H9 (cell line): ENCODE measurements around the gene KCTD6. TPM values are rescaled to one million over a fixed set of nuclear protein-coding genes. Genes with fewer than 3 reads are reported as not detected.

ENCODE experiments used
- DNase-seq: peaks from one replicate; pipeline ENCODE4 v3.0.0-alpha.2; 2017
- H2AFZ ChIP-seq: one replicate; pipeline ENCODE4 v1.6.1; 2013; ENCODE audit warnings: mild to moderate bottlenecking, low read length, control low read depth, moderate library complexity
- H2AK5ac ChIP-seq: 2 replicates; pipeline ENCODE4 v1.6.1; 2013; ENCODE audit warnings: low read length, control low read depth, mixed read lengths; ENCODE audit not compliant: insufficient read length
- H2BK120ac ChIP-seq: one replicate; pipeline ENCODE4 v1.6.1; 2013; ENCODE audit warnings: low read depth, mild to moderate bottlenecking, low read length, control low read depth, inconsistent platforms; ENCODE audit not compliant: poor library complexity, severe bottlenecking
- H2BK12ac ChIP-seq: 2 replicates; pipeline ENCODE4 v1.6.1; 2013; ENCODE audit warnings: low read length, control low read depth, mixed read lengths, low read depth; ENCODE audit not compliant: insufficient read length
- H2BK15ac ChIP-seq: 2 replicates; pipeline ENCODE4 v1.6.1; 2013; ENCODE audit warnings: low read depth, low read length, control low read depth
- H2BK20ac ChIP-seq: one replicate; pipeline ENCODE4 v1.6.1; 2013; ENCODE audit warnings: low read depth, mild to moderate bottlenecking, low read length, control low read depth, inconsistent platforms; ENCODE audit not compliant: poor library complexity, severe bottlenecking
- H2BK5ac ChIP-seq: 2 replicates; pipeline ENCODE4 v1.6.1; 2013; ENCODE audit warnings: low read length, control low read depth, mixed read lengths; ENCODE audit not compliant: insufficient read length
- H3K14ac ChIP-seq: 2 replicates; pipeline ENCODE4 v1.6.1; 2013; ENCODE audit warnings: low read length, control low read depth; ENCODE audit not compliant: insufficient read depth
- H3K18ac ChIP-seq: 2 replicates; pipeline ENCODE4 v1.6.1; 2013; ENCODE audit warnings: low read depth, mild to moderate bottlenecking, mixed read lengths, low read length, control low read depth; ENCODE audit not compliant: insufficient read length
- H3K23ac ChIP-seq: 2 replicates; pipeline ENCODE4 v1.6.1; 2013; ENCODE audit warnings: low read length, control low read depth, mixed read lengths, low read depth; ENCODE audit not compliant: insufficient read length
- H3K23me2 ChIP-seq: 2 replicates; pipeline ENCODE4 v1.6.1; 2013; ENCODE audit warnings: low read depth, mild to moderate bottlenecking, mixed read lengths, low read length, control low read depth; ENCODE audit not compliant: insufficient read length, poor library complexity, severe bottlenecking
- H3K27ac ChIP-seq: 2 replicates; pipeline ENCODE4 v1.5.1; 2013; ENCODE audit warnings: low read length, control low read depth, mixed read lengths, low read depth; ENCODE audit not compliant: insufficient read length
- H3K27me3 ChIP-seq: 2 replicates; pipeline ENCODE4 v1.6.1; 2013; ENCODE audit warnings: low read length, control low read depth, inconsistent platforms; ENCODE audit not compliant: insufficient read depth
- H3K4ac ChIP-seq: 2 replicates; pipeline ENCODE4 v1.6.1; 2013; ENCODE audit warnings: low read depth, mild to moderate bottlenecking, control low read depth, inconsistent platforms, low read length, moderate library complexity
- H3K4me1 ChIP-seq: 2 replicates; pipeline ENCODE4 v1.6.1; 2013; ENCODE audit warnings: low read length, control low read depth, inconsistent platforms; ENCODE audit not compliant: insufficient read depth
- H3K4me2 ChIP-seq: 2 replicates; pipeline ENCODE4 v1.6.1; 2013; ENCODE audit warnings: low read length, control low read depth, mixed read lengths; ENCODE audit not compliant: insufficient read length, insufficient read depth
- H3K56ac ChIP-seq: 2 replicates; pipeline ENCODE4 v1.6.1; 2013; ENCODE audit warnings: low read depth, mild to moderate bottlenecking, mixed read lengths, low read length, control low read depth; ENCODE audit not compliant: insufficient read length
- H3K79me1 ChIP-seq: 2 replicates; pipeline ENCODE4 v1.6.1; 2013; ENCODE audit warnings: low read depth, mild to moderate bottlenecking, moderate library complexity, low read length, control low read depth, inconsistent platforms; ENCODE audit not compliant: insufficient read depth, poor library complexity, severe bottlenecking
- H3K79me2 ChIP-seq: 2 replicates; pipeline ENCODE4 v1.6.1; 2013; ENCODE audit warnings: low read length, control low read depth, inconsistent platforms; ENCODE audit not compliant: insufficient read depth
- H3K9ac ChIP-seq: 2 replicates; pipeline ENCODE4 v1.6.1; 2013; ENCODE audit warnings: low read length, control low read depth, mixed read lengths; ENCODE audit not compliant: insufficient read length; ENCODE audit errors: extremely low read depth
- H3K9me3 ChIP-seq: one replicate; pipeline ENCODE4 v1.6.1; 2013; ENCODE audit warnings: low read depth, low read length, inconsistent platforms; ENCODE audit not compliant: control insufficient read depth
- H3T11ph ChIP-seq: one replicate; pipeline ENCODE4 v1.6.1; 2013; ENCODE audit warnings: mild to moderate bottlenecking, low read length, control low read depth, inconsistent platforms
- H4K20me1 ChIP-seq: one replicate; pipeline ENCODE4 v1.6.1; 2013; ENCODE audit not compliant: control insufficient read depth, insufficient read length, insufficient read depth
- H4K5ac ChIP-seq: 2 replicates; pipeline ENCODE4 v1.6.1; 2013; ENCODE audit warnings: low read depth, mild to moderate bottlenecking, mixed read lengths, low read length, control low read depth; ENCODE audit not compliant: insufficient read length
- H4K8ac ChIP-seq: replicated peaks from 2 replicates; pipeline ENCODE4 v1.6.1; 2013; ENCODE audit warnings: low read length, control low read depth, mixed read lengths, low read depth; ENCODE audit not compliant: insufficient read length
- H4K91ac ChIP-seq: 2 replicates; pipeline ENCODE4 v1.6.1; 2013; ENCODE audit warnings: low read depth, mild to moderate bottlenecking, moderate library complexity, mixed read lengths, low read length, control low read depth; ENCODE audit not compliant: insufficient read length
- H3K27ac Mint-ChIP-seq, 3 experiments: 2 replicates in 2 of 3; 3 replicates in 1 of 3; pipeline ENCODE4 v1.8.0; 2020 to 2021; ENCODE audit warnings: mixed read lengths in 3 of 3, mild to moderate bottlenecking in 1 of 3, moderate library complexity in 1 of 3
- H3K27me3 Mint-ChIP-seq: 2 replicates; pipeline ENCODE4 v1.8.0; 2021; ENCODE audit warnings: low read depth, mild to moderate bottlenecking, moderate library complexity, mixed read lengths
- H3K36me3 Mint-ChIP-seq, 3 experiments: 2 replicates in 2 of 3; 3 replicates in 1 of 3; pipeline ENCODE4 v1.8.0; 2020 to 2021; ENCODE audit warnings: low read depth in 3 of 3, mixed read lengths in 3 of 3; ENCODE audit not compliant: insufficient read depth in 1 of 3
- H3K4me1 Mint-ChIP-seq, 2 experiments: 2 replicates each; pipeline ENCODE4 v1.8.0; 2020; ENCODE audit warnings: mixed read lengths in 2 of 2
- H3K4me3 Mint-ChIP-seq, 2 experiments: 2 replicates in 1 of 2; 3 replicates in 1 of 2; pipeline ENCODE4 v1.8.0; 2020 to 2021; ENCODE audit warnings: mild to moderate bottlenecking in 2 of 2, mixed read lengths in 2 of 2, moderate library complexity in 1 of 2
- H3K9me3 Mint-ChIP-seq, 2 experiments: 2 replicates in 1 of 2; 3 replicates in 1 of 2; pipeline ENCODE4 v1.8.0; 2020; ENCODE audit warnings: mild to moderate bottlenecking in 2 of 2, mixed read lengths in 2 of 2, moderate library complexity in 1 of 2
- WGBS: extraction: QIAGEN DNeasy Blood & Tissue Kit; methylation state at CpG from one replicate; pipeline ENCODE4 v1.1.7; 2013; ENCODE audit warnings: missing lambda C conversion rate, low lambda C conversion rate, mixed read lengths; ENCODE audit not compliant: insufficient read length; ENCODE audit errors: extremely low coverage; 5-methylcytosine and 5-hydroxymethylcytosine counted together
- total RNA-seq: library from RNA; stranded (reverse); gene quantifications from 2 replicates; pipeline ENCODE4 v1.2.1, GENCODE V29; 2021
- TF ChIP-seq, protein P1 (sequence below): fragments of 200-600 bp; sonication (generic); conservative IDR thresholded peaks from 3 replicates; pipeline ENCODE4 v1.8.0; 2021; ENCODE audit warnings: antibody characterized with exemption, mild to moderate bottlenecking

KCTD6 gene
- total RNA-seq, 1 experiment from 2014 or later = 14.2 TPM

DNA sequence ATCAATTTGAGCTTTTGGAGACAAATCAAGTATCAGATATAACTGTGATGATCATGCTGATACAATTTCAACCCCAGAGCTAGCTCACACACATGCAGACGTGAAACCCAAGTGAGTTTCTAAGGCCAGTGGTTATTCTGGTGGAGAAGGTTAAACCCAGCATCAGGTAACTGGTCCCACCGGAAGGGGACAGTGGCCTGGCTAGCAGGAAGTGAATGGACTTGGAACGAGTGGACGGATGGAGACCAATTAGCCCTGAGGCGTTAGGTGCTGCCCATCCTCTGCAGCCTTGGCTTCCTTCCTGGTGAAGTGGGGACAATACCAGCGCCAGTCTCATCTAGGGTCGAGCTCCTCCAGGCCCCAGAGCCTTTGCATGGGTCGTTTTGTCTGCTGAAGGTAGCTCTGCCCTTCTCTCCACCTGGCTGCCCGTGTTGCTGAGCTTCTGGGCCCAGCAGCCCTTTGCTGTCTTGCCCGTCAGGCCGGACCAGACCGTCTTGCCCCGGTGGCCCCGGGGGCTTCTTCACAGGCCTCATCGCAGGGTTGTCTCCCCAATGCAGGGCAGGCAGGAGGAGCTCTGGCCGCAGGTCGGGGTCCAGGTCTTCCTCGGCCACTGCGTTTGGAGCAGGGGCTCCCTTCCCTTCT, 915 bp upstream of the KCTD6 start:
- DNase-seq = no peak
- H3K27me3 Mint-ChIP-seq = peaks cover 29% of the 10 kb centered on the region
- Histone ChIP-seq H3K4me2 (peak overlapping the region; percentile 53), H3K9me3 (no peaks in the 10 kb centered on the region), H3K9ac (no peak overlapping the region), H2BK15ac (no peak overlapping the region), H3K4me1 (peaks cover 4% of the 10 kb centered on the region), H2BK12ac (no peak overlapping the region), H3K27me3 (no peaks in the 10 kb centered on the region), H3K18ac (peak overlapping the region; percentile 23), H4K91ac (no peak overlapping the region), H2BK20ac (no peak overlapping the region), H3K79me1 (no peaks in the 10 kb centered on the region), H2BK120ac (no peak overlapping the region), H4K5ac (no peak overlapping the region), H3T11ph (no peak overlapping the region), H3K4ac (no peak overlapping the region), H4K8ac (no peak overlapping the region), H4K20me1 (no peaks in the 10 kb centered on the region), H3K79me2 (peaks cover 5% of the 10 kb centered on the region; the same call in 1 of the 2 replicates), H2AK5ac (no peak overlapping the region), H3K27ac (no peak overlapping the region), H2AFZ (no peak overlapping the region), H3K14ac (no peak overlapping the region), H3K23ac (no peak overlapping the region), H3K23me2 (peaks cover 8% of the 10 kb centered on the region), H2BK5ac (no peak overlapping the region), H3K56ac (no peak overlapping the region)
- peak overlapping the region in 2 of 3 experiments; percentile 18 to 90; a peak in 2 of 7 replicates for H3K27ac Mint-ChIP-seq
- peak overlapping the region; percentile 65 to 71 for H3K4me3 Mint-ChIP-seq
- TF ChIP-seq, protein P1, sequence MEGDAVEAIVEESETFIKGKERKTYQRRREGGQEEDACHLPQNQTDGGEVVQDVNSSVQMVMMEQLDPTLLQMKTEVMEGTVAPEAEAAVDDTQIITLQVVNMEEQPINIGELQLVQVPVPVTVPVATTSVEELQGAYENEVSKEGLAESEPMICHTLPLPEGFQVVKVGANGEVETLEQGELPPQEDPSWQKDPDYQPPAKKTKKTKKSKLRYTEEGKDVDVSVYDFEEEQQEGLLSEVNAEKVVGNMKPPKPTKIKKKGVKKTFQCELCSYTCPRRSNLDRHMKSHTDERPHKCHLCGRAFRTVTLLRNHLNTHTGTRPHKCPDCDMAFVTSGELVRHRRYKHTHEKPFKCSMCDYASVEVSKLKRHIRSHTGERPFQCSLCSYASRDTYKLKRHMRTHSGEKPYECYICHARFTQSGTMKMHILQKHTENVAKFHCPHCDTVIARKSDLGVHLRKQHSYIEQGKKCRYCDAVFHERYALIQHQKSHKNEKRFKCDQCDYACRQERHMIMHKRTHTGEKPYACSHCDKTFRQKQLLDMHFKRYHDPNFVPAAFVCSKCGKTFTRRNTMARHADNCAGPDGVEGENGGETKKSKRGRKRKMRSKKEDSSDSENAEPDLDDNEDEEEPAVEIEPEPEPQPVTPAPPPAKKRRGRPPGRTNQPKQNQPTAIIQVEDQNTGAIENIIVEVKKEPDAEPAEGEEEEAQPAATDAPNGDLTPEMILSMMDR = no peak
- no peaks in the 10 kb centered on the region for H3K9me3 Mint-ChIP-seq
- peaks cover 45 to 51% of the 10 kb centered on the region in 2 experiments for H3K4me1 Mint-ChIP-seq
- no CpG with 5 or more reads among the region's 19 CpGs for WGBS
- H3K36me3 Mint-ChIP-seq = 0 out of 7 replicates have a peak, but pooled peaks cover 0 to 2% (median 0%) of the 10 kb centered on the region in 3 experiments
